Stomach (tissue), 4 donors: Measurements from ENCODE around the gene SAP130.

ENCODE experiments used
- EP300 ChIP-seq: sonication (generic); formaldehyde crosslinking; IDR thresholded peaks from one replicate; pipeline ENCODE4 v1.6.1; 2017; ENCODE audit warnings: antibody characterized with exemption
- POLR2A ChIP-seq, 4 donors: fragments of 450-650 bp; IDR thresholded peaks; one replicate each; pipeline ENCODE4 v1.6.1; 2016; ENCODE audit warnings: antibody characterized with exemption in 4 of 4, control low read depth in 2 of 4, mild to moderate bottlenecking in 1 of 4, moderate library complexity in 1 of 4
- POLR2AphosphoS5 ChIP-seq, 3 donors: sonication (generic); formaldehyde crosslinking; IDR thresholded peaks; one replicate each; pipeline ENCODE4 v1.6.1; 2016; ENCODE audit warnings: antibody characterized with exemption in 3 of 3
- TF ChIP-seq, protein P1 (sequence below), 7 experiments: fragments of 450-650 bp in 4 of 7; fragments of 200-600 bp in 3 of 7; sonication (generic) in 3 of 7; IDR thresholded peaks; one replicate each; pipeline ENCODE4 v1.5.1; 2016 to 2019; ENCODE audit warnings: antibody characterized with exemption in 7 of 7, control low read depth in 2 of 7, mild to moderate bottlenecking in 1 of 7

DNA sequence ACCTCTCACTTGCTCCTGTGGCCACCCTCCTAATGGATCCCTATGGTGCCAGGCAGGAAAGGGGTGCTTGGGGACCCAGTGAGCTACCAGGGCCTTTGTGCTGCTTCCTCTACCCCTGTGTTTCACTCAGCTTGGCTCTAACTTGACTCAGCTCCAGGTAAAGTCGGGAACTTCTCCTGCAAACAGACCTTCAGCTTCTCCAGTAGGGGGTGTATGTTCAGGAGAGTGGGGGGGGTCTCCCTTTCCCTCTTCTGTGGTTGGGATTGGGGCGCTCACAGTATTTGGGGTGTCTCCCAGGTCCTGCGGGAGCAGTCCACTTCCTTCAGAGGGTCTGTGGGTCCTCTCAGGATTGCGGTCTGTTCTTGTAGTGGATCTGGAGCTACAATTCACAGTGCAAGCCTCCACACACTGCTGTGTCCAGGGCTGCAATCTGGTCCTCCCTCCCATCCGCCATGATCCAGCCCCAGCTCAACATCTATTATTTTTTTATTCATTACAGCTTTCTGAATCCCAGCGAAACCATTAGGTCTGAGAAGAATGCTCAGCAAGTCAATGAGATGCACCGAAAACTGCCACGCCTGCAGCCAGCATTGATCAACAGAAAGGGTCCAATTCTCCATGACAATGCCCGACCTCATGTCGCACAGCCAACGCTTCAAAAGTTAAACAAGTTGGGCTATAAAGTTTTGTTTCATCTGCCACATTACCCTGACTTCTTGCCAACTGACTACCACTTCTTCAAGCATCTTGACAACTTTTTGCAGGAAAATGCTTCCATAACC is 26.4 kb upstream of the SAP130 start:
- no peak for TF ChIP-seq POLR2AphosphoS5 (IDR thresholded peaks at IDR 0.05)
- TF ChIP-seq, protein P1, sequence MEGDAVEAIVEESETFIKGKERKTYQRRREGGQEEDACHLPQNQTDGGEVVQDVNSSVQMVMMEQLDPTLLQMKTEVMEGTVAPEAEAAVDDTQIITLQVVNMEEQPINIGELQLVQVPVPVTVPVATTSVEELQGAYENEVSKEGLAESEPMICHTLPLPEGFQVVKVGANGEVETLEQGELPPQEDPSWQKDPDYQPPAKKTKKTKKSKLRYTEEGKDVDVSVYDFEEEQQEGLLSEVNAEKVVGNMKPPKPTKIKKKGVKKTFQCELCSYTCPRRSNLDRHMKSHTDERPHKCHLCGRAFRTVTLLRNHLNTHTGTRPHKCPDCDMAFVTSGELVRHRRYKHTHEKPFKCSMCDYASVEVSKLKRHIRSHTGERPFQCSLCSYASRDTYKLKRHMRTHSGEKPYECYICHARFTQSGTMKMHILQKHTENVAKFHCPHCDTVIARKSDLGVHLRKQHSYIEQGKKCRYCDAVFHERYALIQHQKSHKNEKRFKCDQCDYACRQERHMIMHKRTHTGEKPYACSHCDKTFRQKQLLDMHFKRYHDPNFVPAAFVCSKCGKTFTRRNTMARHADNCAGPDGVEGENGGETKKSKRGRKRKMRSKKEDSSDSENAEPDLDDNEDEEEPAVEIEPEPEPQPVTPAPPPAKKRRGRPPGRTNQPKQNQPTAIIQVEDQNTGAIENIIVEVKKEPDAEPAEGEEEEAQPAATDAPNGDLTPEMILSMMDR (IDR thresholded peaks at IDR 0.05), result no peak
- no peak for TF ChIP-seq EP300
- no peak for TF ChIP-seq POLR2A (IDR thresholded peaks at IDR 0.05)
